ENCODE results near the gene NFIA. TPM values are rescaled to one million over a fixed set of nuclear protein-coding genes. Genes with fewer than 3 reads are reported as not detected.

NFIA gene
- total and polyA plus RNA-seq, 2 of the 13 experiments (the other 11 are each of a cell fraction or from before 2014, with no cell fraction given): 14.7 to 28.5 TPM

GRCh38 chr1:61120998-61121397, 38.6 kb downstream of the NFIA start (continued):
- no peak for TF ChIP-seq TRAFD1 (CRISPR knock-in tag; IDR thresholded peaks at IDR 0.05; ENCODE audit: borderline replicate concordance)
- no peak for TF ChIP-seq ZNF572 (CRISPR knock-in tag; IDR thresholded peaks at IDR 0.05)
- no peak for TF ChIP-seq ZNF382 (CRISPR knock-in tag; IDR thresholded peaks at IDR 0.05; ENCODE audit: borderline replicate concordance)
- TF ChIP-seq HOXA9 (CRISPR knock-in tag; IDR thresholded peaks at IDR 0.05; ENCODE audit: borderline replicate concordance): no peak
- TF ChIP-seq ZIK1 (CRISPR knock-in tag; IDR thresholded peaks at IDR 0.05; ENCODE audit: borderline replicate concordance, low read depth): no peak
- no peak for TF ChIP-seq ZNF264 (CRISPR knock-in tag; IDR thresholded peaks at IDR 0.05)
- TF ChIP-seq ATRX (CRISPR knock-in tag; IDR thresholded peaks at IDR 0.05; ENCODE audit: borderline replicate concordance): no peak
- no peak for TF ChIP-seq ZSCAN22 (CRISPR knock-in tag; IDR thresholded peaks at IDR 0.05)
- TF ChIP-seq PLSCR1 (CRISPR knock-in tag; IDR thresholded peaks at IDR 0.05; ENCODE audit: borderline replicate concordance): no peak
- no peak for TF ChIP-seq RBM39 (IDR thresholded peaks at IDR 0.05; ENCODE audit: low read depth, low read length, poor library complexity, severe bottlenecking)
- TF ChIP-seq YEATS4 (CRISPR knock-in tag; IDR thresholded peaks at IDR 0.05; ENCODE audit: borderline replicate concordance): peak; percentile 41; the same call in 1 of the 2 replicates
- no peak for TF ChIP-seq IRF1 (CRISPR knock-in tag; IDR thresholded peaks at IDR 0.05; ENCODE audit: low read depth)
- no peak for TF ChIP-seq BCLAF1 (IDR thresholded peaks at IDR 0.05)
- no peak for TF ChIP-seq FIP1L1 (IDR thresholded peaks at IDR 0.05; ENCODE audit: borderline replicate concordance, insufficient read depth, low read depth, low read length)
- TF ChIP-seq ZNF549 (CRISPR knock-in tag; IDR thresholded peaks at IDR 0.05): no peak
- TF ChIP-seq ZNF530 (CRISPR knock-in tag; IDR thresholded peaks at IDR 0.05; ENCODE audit: low read depth): no peak
- TF ChIP-seq PBX2 (CRISPR knock-in tag; IDR thresholded peaks at IDR 0.05): no peak
- no peak for TF ChIP-seq SOX6 (IDR thresholded peaks at IDR 0.05)
- peak; percentile 80 for TF ChIP-seq SOX6 (CRISPR knock-in tag; IDR thresholded peaks at IDR 0.05)
- 0 out of 2 replicates have a peak, but pooled peaks have one; percentile 12 for TF ChIP-seq NR2C2 (CRISPR knock-in tag; IDR thresholded peaks at IDR 0.05; ENCODE audit: borderline replicate concordance)
- 0 out of 2 replicates have a peak, but pooled peaks have one; percentile 24 for TF ChIP-seq ZNF292 (CRISPR knock-in tag; IDR thresholded peaks at IDR 0.05; ENCODE audit: borderline replicate concordance, low read depth)
